GM12874 (cell line): ENCODE data around the gene PAX9.

Experiments
- TF ChIP-seq, protein P1 (sequence below): IDR thresholded peaks from 2 replicates; pipeline ENCODE4 v1.5.1; 2011; ENCODE audit warnings: low read depth, mild to moderate bottlenecking, control low read depth, low read length, moderate library complexity; ENCODE audit not compliant: insufficient read depth

PAX9 gene

DNA sequence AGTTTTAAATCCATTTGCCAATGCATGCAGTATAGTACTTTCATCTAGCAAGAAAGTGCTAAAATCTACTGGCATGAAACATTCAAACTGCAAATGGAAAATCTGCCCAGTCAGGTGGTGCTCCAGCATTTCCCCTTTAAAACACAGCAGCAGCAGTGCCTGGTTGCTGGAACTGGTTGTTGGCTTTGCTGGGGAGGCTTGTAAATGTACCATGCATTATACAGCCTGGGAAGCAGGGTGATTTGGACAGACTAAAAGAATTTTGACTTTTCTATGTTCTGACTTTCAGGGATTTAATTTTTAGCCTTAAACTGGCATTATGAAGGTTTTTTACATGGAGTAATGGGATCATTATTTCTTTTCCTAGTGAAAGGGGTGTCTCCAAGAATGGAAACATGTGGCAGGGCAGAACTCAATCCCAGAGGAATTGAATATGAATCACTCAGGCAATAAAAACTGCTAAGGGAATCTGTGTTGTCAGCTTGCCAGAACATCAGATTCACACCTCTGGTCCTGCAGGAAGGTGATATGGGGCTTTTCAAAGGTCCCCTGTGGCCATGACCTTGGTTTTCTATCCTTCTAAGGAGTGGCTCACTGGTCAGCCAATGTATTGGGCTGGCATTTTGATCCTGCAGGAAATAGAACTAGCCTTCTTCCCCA is 9.0 kb upstream of the PAX9 start:
- TF ChIP-seq, protein P1, sequence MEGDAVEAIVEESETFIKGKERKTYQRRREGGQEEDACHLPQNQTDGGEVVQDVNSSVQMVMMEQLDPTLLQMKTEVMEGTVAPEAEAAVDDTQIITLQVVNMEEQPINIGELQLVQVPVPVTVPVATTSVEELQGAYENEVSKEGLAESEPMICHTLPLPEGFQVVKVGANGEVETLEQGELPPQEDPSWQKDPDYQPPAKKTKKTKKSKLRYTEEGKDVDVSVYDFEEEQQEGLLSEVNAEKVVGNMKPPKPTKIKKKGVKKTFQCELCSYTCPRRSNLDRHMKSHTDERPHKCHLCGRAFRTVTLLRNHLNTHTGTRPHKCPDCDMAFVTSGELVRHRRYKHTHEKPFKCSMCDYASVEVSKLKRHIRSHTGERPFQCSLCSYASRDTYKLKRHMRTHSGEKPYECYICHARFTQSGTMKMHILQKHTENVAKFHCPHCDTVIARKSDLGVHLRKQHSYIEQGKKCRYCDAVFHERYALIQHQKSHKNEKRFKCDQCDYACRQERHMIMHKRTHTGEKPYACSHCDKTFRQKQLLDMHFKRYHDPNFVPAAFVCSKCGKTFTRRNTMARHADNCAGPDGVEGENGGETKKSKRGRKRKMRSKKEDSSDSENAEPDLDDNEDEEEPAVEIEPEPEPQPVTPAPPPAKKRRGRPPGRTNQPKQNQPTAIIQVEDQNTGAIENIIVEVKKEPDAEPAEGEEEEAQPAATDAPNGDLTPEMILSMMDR = no peak

- TF ChIP-seq, protein P1 = no peak
Observed at GRCh38 chr14:36653413-36653812, 8.2 kb upstream of the PAX9 start.

- TF ChIP-seq, protein P1 = no peak
Observed at GRCh38 chr14:36653962-36654793, 7.5 kb upstream of the PAX9 start.

DNA sequence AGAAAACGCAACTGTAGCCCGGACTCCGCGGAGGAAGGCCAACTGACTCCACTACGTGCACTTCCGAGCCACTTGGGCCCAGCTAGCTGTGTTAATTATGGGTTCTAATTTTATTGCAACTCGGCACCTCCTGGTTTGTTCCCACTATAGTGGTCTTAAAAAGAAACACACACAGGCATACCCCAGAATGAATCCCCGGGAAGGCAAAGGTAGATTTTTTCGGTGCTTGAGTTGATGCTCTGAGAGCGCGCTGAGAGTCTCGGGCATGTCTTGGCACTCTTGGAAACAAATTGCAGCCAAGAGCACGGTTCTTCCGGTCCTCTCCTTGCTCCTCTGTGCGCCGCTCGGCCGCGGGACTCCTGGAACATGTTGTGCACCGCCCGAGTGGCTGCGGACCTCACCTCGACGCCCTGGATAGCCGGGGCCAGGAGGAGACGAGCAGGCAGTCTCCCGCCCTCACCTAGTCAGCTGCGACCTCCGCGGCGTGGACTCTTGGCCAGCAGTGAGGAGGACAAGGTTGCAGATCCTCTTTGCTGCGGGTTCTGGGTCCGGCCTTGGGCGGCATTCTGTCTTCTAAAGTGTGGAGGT is 6.8 kb upstream of the PAX9 start:
- TF ChIP-seq, protein P1 = no peak

DNA sequence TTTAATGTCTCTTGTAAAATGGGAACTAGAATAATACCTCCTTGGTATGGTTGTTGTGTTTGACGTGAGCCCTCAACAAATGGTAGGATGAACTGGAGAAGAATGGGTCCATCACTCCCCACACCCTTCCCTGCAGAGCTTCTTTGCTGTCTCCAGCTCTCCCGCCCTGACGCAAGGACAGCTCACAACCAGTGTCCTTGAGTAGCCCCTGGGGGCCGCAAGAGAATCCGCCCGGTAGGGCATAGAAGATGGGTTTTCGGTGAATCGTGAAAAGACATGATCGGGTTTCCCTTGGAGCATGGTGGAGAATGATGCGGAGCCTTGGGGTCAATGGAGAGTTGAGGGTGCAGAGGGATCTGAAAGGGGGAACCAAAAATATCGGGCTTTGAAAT is 6.1 kb upstream of the PAX9 start:
- TF ChIP-seq, protein P1 = no peak

- TF ChIP-seq, protein P1 = peak; percentile 50
Observed at GRCh38 chr14:36655963-36656686, 5.5 kb upstream of the PAX9 start.
